Measurements from ENCODE around the gene PPIL1.

DNA sequence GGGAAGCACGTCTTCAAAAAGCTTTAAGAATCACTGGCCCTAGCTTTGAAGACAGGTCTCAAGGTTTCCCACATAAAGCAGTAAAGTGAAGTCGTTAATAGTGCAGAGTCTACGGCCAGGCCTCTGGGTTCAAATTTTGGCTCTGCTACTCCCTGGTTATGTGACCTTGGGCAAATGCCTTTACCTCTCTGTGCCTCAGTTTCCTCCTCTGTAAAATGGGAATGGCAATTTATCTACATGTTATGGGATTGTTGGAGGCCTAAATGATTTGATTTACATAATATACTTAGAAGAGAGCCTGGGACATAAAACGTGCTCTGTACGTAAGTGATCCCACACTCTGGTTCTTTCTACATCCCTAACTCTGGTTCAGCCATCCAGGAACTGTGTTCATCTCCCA, 67.5 kb downstream of the PPIL1 start:
- TF ChIP-seq, protein P1, sequence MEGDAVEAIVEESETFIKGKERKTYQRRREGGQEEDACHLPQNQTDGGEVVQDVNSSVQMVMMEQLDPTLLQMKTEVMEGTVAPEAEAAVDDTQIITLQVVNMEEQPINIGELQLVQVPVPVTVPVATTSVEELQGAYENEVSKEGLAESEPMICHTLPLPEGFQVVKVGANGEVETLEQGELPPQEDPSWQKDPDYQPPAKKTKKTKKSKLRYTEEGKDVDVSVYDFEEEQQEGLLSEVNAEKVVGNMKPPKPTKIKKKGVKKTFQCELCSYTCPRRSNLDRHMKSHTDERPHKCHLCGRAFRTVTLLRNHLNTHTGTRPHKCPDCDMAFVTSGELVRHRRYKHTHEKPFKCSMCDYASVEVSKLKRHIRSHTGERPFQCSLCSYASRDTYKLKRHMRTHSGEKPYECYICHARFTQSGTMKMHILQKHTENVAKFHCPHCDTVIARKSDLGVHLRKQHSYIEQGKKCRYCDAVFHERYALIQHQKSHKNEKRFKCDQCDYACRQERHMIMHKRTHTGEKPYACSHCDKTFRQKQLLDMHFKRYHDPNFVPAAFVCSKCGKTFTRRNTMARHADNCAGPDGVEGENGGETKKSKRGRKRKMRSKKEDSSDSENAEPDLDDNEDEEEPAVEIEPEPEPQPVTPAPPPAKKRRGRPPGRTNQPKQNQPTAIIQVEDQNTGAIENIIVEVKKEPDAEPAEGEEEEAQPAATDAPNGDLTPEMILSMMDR (IDR thresholded peaks at IDR 0.05; ENCODE audit: poor library complexity): no peak
- TF ChIP-seq EZH2 (IDR thresholded peaks at IDR 0.05; ENCODE audit: borderline replicate concordance): no peak

Data from hepatocyte (in vitro differentiated cells).